GM12878 (cell line): ENCODE data around the gene BICD1. TPM values are rescaled to one million over a fixed set of nuclear protein-coding genes. Genes with fewer than 3 reads are reported as not detected.

Source experiments
- ATAC-seq: fragments of 200-7000 bp; cut with Tn5 transposase; 3 replicates; pipeline ENCODE4 v1.9.1; 2020; ENCODE audit warnings: mild to moderate bottlenecking, moderate library complexity
- BruUV-seq: library from RNA; stranded (reverse); fragments of 400-500 nt; replicated peaks from 2 replicates; lab custom pipeline; 2021; lab: Mats Ljungman, UMichigan
- CTCF ChIA-PET: fragments of 300-600 bp; sonication (Branson Sonifier 250); formaldehyde crosslinking; extraction: SDS; loops from one replicate; lab custom pipeline; 2021; ENCODE audit warnings: inconsistent platforms; lab: Yijun Ruan, JAX
- POLR2A ChIA-PET: fragments of 350-600 bp; formaldehyde crosslinking; extraction: SDS; loops from one replicate; lab custom pipeline; 2021; ENCODE audit warnings: inconsistent platforms; lab: Charles Lee
- RAD21 ChIA-PET: fragments of 300-600 bp; sonication (Branson Sonifier 250); formaldehyde crosslinking; loops from one replicate; lab custom pipeline; 2023; ENCODE audit warnings: antibody characterized with exemption; ENCODE audit not compliant: unreplicated experiment; lab: Charles Lee
- SMC1A ChIA-PET: fragments of 300-600 bp; sonication (Branson Sonifier 250); formaldehyde crosslinking; loops from one replicate; lab custom pipeline; 2023; ENCODE audit not compliant: unreplicated experiment, uncharacterized antibody; lab: Charles Lee
- DNase-seq: peaks from one replicate; pipeline ENCODE4 v3.0.0-alpha.2; 2011; ENCODE audit warnings: low read depth, low spot score
- FAIRE-seq: peaks from 3 replicates; lab custom pipeline; 2011; peaks lifted over from hg19 to GRCh38; lab: Jason Lieb, UNC
- H2AFZ ChIP-seq: 2 replicates; pipeline ENCODE4 v1.6.0; 2011; ENCODE audit warnings: low read depth, low read length, control low read depth; ENCODE audit not compliant: control insufficient read depth
- H3K27ac ChIP-seq: 2 replicates; pipeline ENCODE4 v1.5.1; 2011; ENCODE audit warnings: control low read depth; ENCODE audit not compliant: control insufficient read depth, insufficient read depth
- H3K27me3 ChIP-seq, 2 experiments: replicated peaks in 1 of 2; 2 replicates each; pipeline versions ENCODE4 v1.6.0 to v1.6.1; 2011; ENCODE audit warnings: low read length in 1 of 2; ENCODE audit not compliant: control insufficient read depth in 2 of 2, insufficient read depth in 2 of 2
- H3K36me3 ChIP-seq, 2 experiments: 2 replicates each; pipeline ENCODE4 v1.5.1; 2011; ENCODE audit warnings: low read length in 1 of 2; ENCODE audit not compliant: control insufficient read depth in 2 of 2, insufficient read depth in 2 of 2
- H3K4me1 ChIP-seq: 2 replicates; pipeline ENCODE4 v1.6.1; 2011; ENCODE audit warnings: mild to moderate bottlenecking, low read length, moderate library complexity, mixed read lengths; ENCODE audit not compliant: control insufficient read depth, insufficient read depth
- H3K4me2 ChIP-seq: 2 replicates; pipeline ENCODE4 v1.6.0; 2011; ENCODE audit warnings: control low read depth; ENCODE audit not compliant: control insufficient read depth, insufficient read depth
- H3K4me3 ChIP-seq: fragments of 200-600 bp; sonication (generic); 2 replicates; pipeline ENCODE4 v1.5.1; 2016
- H3K79me2 ChIP-seq: 2 replicates; pipeline ENCODE4 v1.6.0; 2011; ENCODE audit warnings: low read length; ENCODE audit not compliant: control insufficient read depth, insufficient read depth
- H3K9ac ChIP-seq: 2 replicates; pipeline ENCODE4 v1.8.0; 2011; ENCODE audit warnings: low read length, control low read depth, mixed read lengths; ENCODE audit not compliant: control insufficient read depth, insufficient read depth
- H3K9me3 ChIP-seq: replicated peaks from 3 replicates; pipeline ENCODE4 v1.5.1; 2011; ENCODE audit warnings: mild to moderate bottlenecking, low read length; ENCODE audit not compliant: control insufficient read depth, insufficient read depth
- H4K20me1 ChIP-seq: 2 replicates; pipeline ENCODE4 v1.6.0; 2011; ENCODE audit not compliant: control insufficient read depth, insufficient read depth
- BCL3 ChIP-seq: IDR thresholded peaks from 2 replicates; pipeline ENCODE4 v1.6.1; 2011; ENCODE audit warnings: borderline replicate concordance, low read depth, mild to moderate bottlenecking, moderate library complexity, low read length; ENCODE audit not compliant: insufficient read depth, poor library complexity, severe bottlenecking
- IRF4 ChIP-seq: IDR thresholded peaks from 2 replicates; pipeline ENCODE4 v1.6.1; 2011; ENCODE audit warnings: low read depth, low read length
- NKRF ChIP-seq: fragments of 450-650 bp; conservative IDR thresholded peaks from 2 replicates; pipeline ENCODE4 v1.6.1; 2017; ENCODE audit warnings: mild to moderate bottlenecking, moderate library complexity
- POLR2A ChIP-seq: IDR thresholded peaks from 2 replicates; pipeline ENCODE4 v1.6.1; 2011; ENCODE audit warnings: low read depth, mild to moderate bottlenecking, low read length
- SUPT20H ChIP-seq: IDR thresholded peaks from 2 replicates; pipeline ENCODE4 v1.6.1; 2011; ENCODE audit warnings: low read depth, mild to moderate bottlenecking, low read length, moderate library complexity, borderline replicate concordance; ENCODE audit not compliant: control insufficient read depth
- TCF7 ChIP-seq: IDR thresholded peaks from 2 replicates; pipeline ENCODE4 v1.6.1; 2014; ENCODE audit warnings: antibody characterized with exemption, borderline replicate concordance
- WGBS: methylation state at CpG from one replicate; pipeline ENCODE4 v1.1.6; 2016; ENCODE audit warnings: low lambda C conversion rate; ENCODE audit not compliant: insufficient replicate concordance, insufficient coverage; ENCODE audit errors: missing lambda C conversion rate; 5-methylcytosine and 5-hydroxymethylcytosine counted together
- in situ Hi-C: fragments of 300-500 bp; cut with MboI; formaldehyde crosslinking; loops from 9 replicates; pipeline ENCODE4 v1.14.3; 2018; ENCODE audit warnings: mixed read lengths
- intact Hi-C: fragments of 100-400 bp; cut with micrococcal nuclease; formaldehyde crosslinking; loops from one replicate; pipeline ENCODE4 v1.14.2; 2022; ENCODE audit not compliant: unreplicated experiment
- polyA plus RNA-seq, 11 experiments: library from polyadenylated mRNA; depleted of rRNA in 4 of 11; unstranded in 6 of 11; stranded (reverse) in 5 of 11; fragments of >200 nt; fragmentation: Nextera tagmentation in 4 of 11; fragmentation: Illumina TruSeq in 1 of 11; extraction: Ambion mirVana in 4 of 11; extraction: Trizol in 1 of 11; gene quantifications; 1 replicate in 1 of 11; 2 replicates in 10 of 11; pipeline versions ENCODE4 v1.2.1 to v1.2.3, GENCODE V29; 2011 to 2016; ENCODE audit warnings: inconsistent platforms in 2 of 11, missing spikeins in 2 of 11, low read depth in 1 of 11
- total RNA-seq, 4 experiments: library from RNA; depleted of rRNA in 3 of 4; stranded (reverse); fragments of >200 nt in 3 of 4; fragmentation: Illumina TruSeq in 1 of 4; extraction: Trizol in 1 of 4; gene quantifications; 2 replicates each; pipeline versions ENCODE4 v1.2.1 to v1.2.3, GENCODE V29; 2013 to 2021
- TF ChIP-seq, protein P1 (sequence below): fragments of 450-650 bp; formaldehyde crosslinking; IDR thresholded peaks from 2 replicates; pipeline ENCODE4 v1.5.0; 2022; ENCODE audit warnings: mild to moderate bottlenecking, missing genetic modification characterization

Gene BICD1
- total and polyA plus RNA-seq, 10 of the 15 experiments (the other 5 are each of a cell fraction or from before 2014, with no cell fraction given) = 4.7 to 32.5 (median 14.4) TPM

- H3K27ac ChIP-seq = no peak overlapping the region
- CTCF ChIA-PET = no interaction called here
- H3K27me3 ChIP-seq = no peaks in the 10 kb centered on the region
- intact Hi-C loops (no loop called here), in situ Hi-C loops (no loop called here)
- H3K4me2 ChIP-seq = no peak overlapping the region
- TF ChIP-seq NKRF (no peak), TCF7 (no peak), SUPT20H (no peak), BCL3 (no peak), IRF4 (no peak), POLR2A (no peak)
- TF ChIP-seq, protein P1, sequence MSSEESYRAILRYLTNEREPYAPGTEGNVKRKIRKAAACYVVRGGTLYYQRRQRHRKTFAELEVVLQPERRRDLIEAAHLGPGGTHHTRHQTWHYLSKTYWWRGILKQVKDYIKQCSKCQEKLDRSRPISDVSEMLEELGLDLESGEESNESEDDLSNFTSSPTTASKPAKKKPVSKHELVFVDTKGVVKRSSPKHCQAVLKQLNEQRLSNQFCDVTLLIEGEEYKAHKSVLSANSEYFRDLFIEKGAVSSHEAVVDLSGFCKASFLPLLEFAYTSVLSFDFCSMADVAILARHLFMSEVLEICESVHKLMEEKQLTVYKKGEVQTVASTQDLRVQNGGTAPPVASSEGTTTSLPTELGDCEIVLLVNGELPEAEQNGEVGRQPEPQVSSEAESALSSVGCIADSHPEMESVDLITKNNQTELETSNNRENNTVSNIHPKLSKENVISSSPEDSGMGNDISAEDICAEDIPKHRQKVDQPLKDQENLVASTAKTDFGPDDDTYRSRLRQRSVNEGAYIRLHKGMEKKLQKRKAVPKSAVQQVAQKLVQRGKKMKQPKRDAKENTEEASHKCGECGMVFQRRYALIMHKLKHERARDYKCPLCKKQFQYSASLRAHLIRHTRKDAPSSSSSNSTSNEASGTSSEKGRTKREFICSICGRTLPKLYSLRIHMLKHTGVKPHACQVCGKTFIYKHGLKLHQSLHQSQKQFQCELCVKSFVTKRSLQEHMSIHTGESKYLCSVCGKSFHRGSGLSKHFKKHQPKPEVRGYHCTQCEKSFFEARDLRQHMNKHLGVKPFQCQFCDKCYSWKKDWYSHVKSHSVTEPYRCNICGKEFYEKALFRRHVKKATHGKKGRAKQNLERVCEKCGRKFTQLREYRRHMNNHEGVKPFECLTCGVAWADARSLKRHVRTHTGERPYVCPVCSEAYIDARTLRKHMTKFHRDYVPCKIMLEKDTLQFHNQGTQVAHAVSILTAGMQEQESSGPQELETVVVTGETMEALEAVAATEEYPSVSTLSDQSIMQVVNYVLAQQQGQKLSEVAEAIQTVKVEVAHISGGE = no peak
- FAIRE-seq (no peak), DNase-seq (no peak), ATAC-seq (no peak)
- WGBS = 96% methylated on average over 5 of the region's 5 CpGs
- RAD21 ChIA-PET = interaction anchor here (1.5 kb wide), 1 partner anchor 141 kb away, joined by 3 read pairs; no protein-coding TSS in a partner anchor
- H3K9me3 ChIP-seq = peaks cover 2% of the 10 kb centered on the region; the same call in 1 of the 3 replicates
- H3K36me3 ChIP-seq = no peaks in the 10 kb centered on the region
- H3K79me2 ChIP-seq = no peaks in the 10 kb centered on the region
- no peak overlapping the region for H3K4me3 ChIP-seq
- H2AFZ ChIP-seq = no peak overlapping the region
- H4K20me1 ChIP-seq = no peaks in the 10 kb centered on the region
- H3K4me1 ChIP-seq = peaks cover 12% of the 10 kb centered on the region
- SMC1A ChIA-PET = interaction anchor here (0.6 to 1.4 kb wide), 2 partner anchors 23 to 181 kb away, joined by 3 to 4 read pairs; no protein-coding TSS in a partner anchor
- no TSS peak for BruUV-seq
- POLR2A ChIA-PET = no interaction called here
- no peak overlapping the region for H3K9ac ChIP-seq
Observed at GRCh38 chr12:32248441-32249140, 141.9 kb downstream of the BICD1 start.
